Measurements from ENCODE around the gene ZDBF2. TPM values are rescaled to one million over a fixed set of nuclear protein-coding genes. Genes with fewer than 3 reads are reported as not detected.

ZDBF2 gene
- total and polyA plus RNA-seq, 2 of the 8 experiments (the other 6 are each of a cell fraction or from before 2014, with no cell fraction given) = 1.5 to 17.2 TPM

GRCh38 chr2:206271065-206271464 is 3.4 kb upstream of the ZDBF2 start:
- Histone ChIP-seq H3K27me3 (replicated peaks in 1 of 4; ENCODE audit: control insufficient read depth in 3 of 4, extremely low read depth in 1 of 4, insufficient read depth in 3 of 4, low read length in 3 of 4) (peaks cover 45 to 79% (median 66%) of the 10 kb centered on the region in 4 experiments), H2BK12ac (ENCODE audit: low read depth, low read length) (no peak overlapping the region), H3K9ac (replicated peaks in 1 of 4; ENCODE audit: extremely low read depth in 1 of 4, low read depth in 3 of 4, low read length in 3 of 4) (no peak overlapping the region), H3K4me3 (ENCODE audit: extremely low read depth in 1 of 4, insufficient read depth in 2 of 4, low read depth in 3 of 4, low read length in 4 of 4) (no peak overlapping the region), H3K36me3 (ENCODE audit: control insufficient read depth in 2 of 4, insufficient read depth in 4 of 4, low read length in 3 of 4) (no peaks in the 10 kb centered on the region), H2BK20ac (ENCODE audit: low read length) (no peak overlapping the region), H4K20me1 (replicated peaks in 1 of 2; ENCODE audit: control insufficient read depth in 1 of 2, insufficient read depth in 2 of 2, low read length in 2 of 2) (peaks cover 0 to 4% of the 10 kb centered on the region in 2 experiments), H4K5ac (ENCODE audit: insufficient read length, low read depth, low read length) (no peak overlapping the region), H3K14ac (ENCODE audit: insufficient read length) (no peak overlapping the region), H4K8ac (ENCODE audit: extremely low read depth, insufficient read depth, low read length) (no peak overlapping the region), H2AFZ (ENCODE audit: low read length) (no peak overlapping the region), H3K23ac (ENCODE audit: insufficient read length) (no peak overlapping the region), H3K9me3 (ENCODE audit: insufficient read depth in 2 of 2, low read depth in 1 of 2, low read length in 1 of 2) (no peaks in the 10 kb centered on the region), H3K79me2 (ENCODE audit: control insufficient read depth in 1 of 2, insufficient read depth in 2 of 2, low read length in 2 of 2) (peaks cover 0 to 8% of the 10 kb centered on the region in 2 experiments; a peak in 2 of 4 replicates), H2BK5ac (ENCODE audit: low read depth, low read length) (no peak overlapping the region), H3K4ac (replicated peaks; ENCODE audit: insufficient read length, low read depth, low read length) (no peak overlapping the region), H3K18ac (ENCODE audit: extremely low read depth, low read length) (no peak overlapping the region), H3K56ac (replicated peaks; ENCODE audit: insufficient read length, low read depth, low read length) (no peak overlapping the region), H3K79me1 (ENCODE audit: low read depth, low read length) (no peaks in the 10 kb centered on the region), H2BK15ac (ENCODE audit: low read length) (no peak overlapping the region), H3K4me2 (ENCODE audit: insufficient read depth in 1 of 2, low read depth in 2 of 2, low read length in 2 of 2) (no peak overlapping the region), H3K27ac (ENCODE audit: low read depth, low read length) (no peak overlapping the region), H2BK120ac (replicated peaks; ENCODE audit: low read depth, low read length) (no peak overlapping the region), H4K91ac (replicated peaks; ENCODE audit: insufficient read length, low read length) (no peak overlapping the region), H3K23me2 (ENCODE audit: low read depth, low read length) (peaks cover 3% of the 10 kb centered on the region), H3K4me1 (replicated peaks in 1 of 4; ENCODE audit: control insufficient read depth in 3 of 4, insufficient read depth in 4 of 4, low read length in 3 of 4) (peaks cover 0 to 7% (median 1%) of the 10 kb centered on the region in 4 experiments; a peak in 2 of 7 replicates), H2AK5ac (ENCODE audit: low read depth, low read length) (no peak overlapping the region)
- DNase-seq (ENCODE audit: low read depth in 1 of 2, low spot score in 2 of 2) = no peak
- no peak for FAIRE-seq
- TF ChIP-seq MAFK (IDR thresholded peaks at IDR 0.05; ENCODE audit: low read depth, low read length) (peak; percentile 66; the same call in 1 of the 2 replicates), E2F6 (IDR thresholded peaks at IDR 0.05) (no peak), SUZ12 (IDR thresholded peaks at IDR 0.05; ENCODE audit: low read length) (peak; percentile 56; the same call in 1 of the 2 replicates)
- ChIA-PET POLR2A (ENCODE audit: partially characterized antibody) (interaction anchor here (1.4 to 2.0 kb wide), 2 partner anchors 9 to 111 kb away, joined by 4 read pairs; partner anchors contain the start of genes EEF1B2 and NDUFS1), CTCF (ENCODE audit: partially characterized antibody) (interaction anchor here (1.0 to 1.9 kb wide), 2 partner anchors 11 to 19 kb away, joined by 3 to 9 read pairs; no protein-coding TSS in a partner anchor)
- WGBS, 2 experiments (ENCODE audit: extremely low coverage in 1 of 2, insufficient coverage in 1 of 2, insufficient read length in 1 of 2, insufficient replicate concordance in 2 of 2, low coverage in 1 of 2, low lambda C conversion rate in 2 of 2, missing lambda C conversion rate in 1 of 2) = 40% methylated on average over 1 of the region's 1 CpG; no CpG with 5 or more reads in 1 of the 2 experiments

Measured in H1 (cell line).